ENCODE measurements around the gene MBD6.

GRCh38 chr12:57483466-57483865 is 39.2 kb upstream of the MBD6 start:
- TF ChIP-seq CTCF (optimal IDR thresholded peaks at IDR 0.05 in 1 of 3, IDR thresholded peaks at IDR 0.05 in 1 of 3, conservative IDR thresholded peaks at IDR 0.05 in 1 of 3; ENCODE audit: extremely low read depth in 1 of 3, insufficient read depth in 2 of 3, low read length in 3 of 3) (no peak), EZH2 (IDR thresholded peaks at IDR 0.05; ENCODE audit: low read length) (no peak)

Measured in keratinocyte (primary cell).